ENCODE measurements around the gene GATB.
A peak's percentile ranks its signal among the peaks of the same experiment; 100 is the strongest.

GATB gene, protein sequence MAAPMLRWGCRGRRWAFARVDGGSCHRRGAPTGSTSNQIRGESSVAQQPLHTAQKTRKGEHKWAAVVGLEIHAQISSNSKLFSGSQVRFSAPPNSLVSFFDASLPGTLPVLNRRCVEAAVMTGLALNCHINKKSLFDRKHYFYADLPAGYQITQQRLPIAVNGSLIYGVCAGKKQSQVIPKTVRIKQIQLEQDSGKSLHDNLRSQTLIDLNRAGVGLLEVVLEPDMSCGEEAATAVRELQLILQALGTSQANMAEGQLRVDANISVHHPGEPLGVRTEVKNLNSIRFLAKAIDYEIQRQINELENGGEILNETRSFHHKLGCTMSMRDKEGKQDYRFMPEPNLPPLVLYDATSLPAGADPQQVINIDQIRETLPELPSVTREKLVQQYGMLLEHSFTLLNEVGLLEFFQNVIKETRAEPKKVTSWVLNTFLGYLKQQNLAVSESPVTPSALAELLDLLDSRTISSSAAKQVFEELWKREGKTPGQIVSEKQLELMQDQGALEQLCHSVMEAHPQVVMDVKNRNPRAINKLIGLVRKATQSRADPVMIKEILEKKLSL

DNA sequence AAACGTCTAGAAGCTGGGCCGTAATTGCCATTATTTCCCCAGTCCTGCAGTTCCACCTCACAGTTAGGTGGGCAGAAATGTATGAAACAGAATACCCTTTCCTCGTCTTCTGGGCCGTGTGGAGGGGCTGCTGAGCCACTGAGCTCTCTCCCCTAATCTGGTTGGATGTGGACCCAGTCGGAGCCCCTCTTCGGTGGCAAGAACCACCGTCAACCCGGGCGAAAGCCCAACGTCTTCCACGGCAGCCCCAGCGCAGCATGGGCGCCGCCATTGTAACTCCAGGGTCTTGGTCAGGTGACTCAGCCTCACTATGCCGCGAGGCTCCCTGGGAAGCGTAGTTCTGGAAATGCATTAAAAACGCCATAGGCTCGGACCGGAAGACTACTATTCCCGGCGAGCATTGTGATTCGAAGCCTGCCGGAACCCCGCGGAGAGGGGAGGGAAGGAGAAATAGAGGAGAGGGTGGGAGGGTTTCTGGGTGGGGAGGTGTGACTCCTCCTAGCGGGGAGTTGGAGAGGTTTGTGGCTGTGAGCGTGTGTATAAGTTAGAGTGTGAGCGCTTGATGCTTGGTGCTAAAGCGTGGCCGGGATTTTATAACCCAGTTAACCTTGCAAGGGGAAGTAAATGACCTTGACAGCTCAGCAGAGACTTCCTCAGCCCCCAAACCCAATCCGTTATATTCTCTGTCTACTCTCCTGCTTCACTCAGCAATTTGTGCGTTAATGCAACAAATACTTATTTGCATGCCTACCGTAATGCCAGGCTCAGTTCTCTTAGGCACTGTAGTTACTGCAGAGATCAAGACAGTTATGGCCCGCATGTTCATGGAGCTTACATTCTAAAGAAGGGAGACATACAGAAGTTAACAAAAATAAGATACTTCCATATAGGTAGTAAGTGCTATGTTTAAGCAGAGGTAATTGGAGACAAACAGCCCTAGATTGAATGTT is at the start of gene GATB:
Gene GATB, minus strand, starts transcription at position 296 of the 950 bp plus-strand sequence. Its CDS starts 25 bp downstream, at position 271.
- DNase-seq (ENCODE audit: extremely low read depth, insufficient read length) = peak; percentile 85
- Histone ChIP-seq H3K36me3 (ENCODE audit: control insufficient read depth, insufficient read depth, low read length) (no peaks in the 10 kb centered on the region), H3K4me3 (replicated peaks; ENCODE audit: low read depth, low read length) (peak within 1 kb of the TSS; percentile 86), H3K27me3 (replicated peaks; ENCODE audit: control insufficient read depth, insufficient read depth, low read length) (no peaks in the 10 kb centered on the region)
- TF ChIP-seq, protein P1, sequence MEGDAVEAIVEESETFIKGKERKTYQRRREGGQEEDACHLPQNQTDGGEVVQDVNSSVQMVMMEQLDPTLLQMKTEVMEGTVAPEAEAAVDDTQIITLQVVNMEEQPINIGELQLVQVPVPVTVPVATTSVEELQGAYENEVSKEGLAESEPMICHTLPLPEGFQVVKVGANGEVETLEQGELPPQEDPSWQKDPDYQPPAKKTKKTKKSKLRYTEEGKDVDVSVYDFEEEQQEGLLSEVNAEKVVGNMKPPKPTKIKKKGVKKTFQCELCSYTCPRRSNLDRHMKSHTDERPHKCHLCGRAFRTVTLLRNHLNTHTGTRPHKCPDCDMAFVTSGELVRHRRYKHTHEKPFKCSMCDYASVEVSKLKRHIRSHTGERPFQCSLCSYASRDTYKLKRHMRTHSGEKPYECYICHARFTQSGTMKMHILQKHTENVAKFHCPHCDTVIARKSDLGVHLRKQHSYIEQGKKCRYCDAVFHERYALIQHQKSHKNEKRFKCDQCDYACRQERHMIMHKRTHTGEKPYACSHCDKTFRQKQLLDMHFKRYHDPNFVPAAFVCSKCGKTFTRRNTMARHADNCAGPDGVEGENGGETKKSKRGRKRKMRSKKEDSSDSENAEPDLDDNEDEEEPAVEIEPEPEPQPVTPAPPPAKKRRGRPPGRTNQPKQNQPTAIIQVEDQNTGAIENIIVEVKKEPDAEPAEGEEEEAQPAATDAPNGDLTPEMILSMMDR (IDR thresholded peaks at IDR 0.05; ENCODE audit: insufficient read depth, low read length, poor library complexity, severe bottlenecking) = peak; percentile 72

DNA sequence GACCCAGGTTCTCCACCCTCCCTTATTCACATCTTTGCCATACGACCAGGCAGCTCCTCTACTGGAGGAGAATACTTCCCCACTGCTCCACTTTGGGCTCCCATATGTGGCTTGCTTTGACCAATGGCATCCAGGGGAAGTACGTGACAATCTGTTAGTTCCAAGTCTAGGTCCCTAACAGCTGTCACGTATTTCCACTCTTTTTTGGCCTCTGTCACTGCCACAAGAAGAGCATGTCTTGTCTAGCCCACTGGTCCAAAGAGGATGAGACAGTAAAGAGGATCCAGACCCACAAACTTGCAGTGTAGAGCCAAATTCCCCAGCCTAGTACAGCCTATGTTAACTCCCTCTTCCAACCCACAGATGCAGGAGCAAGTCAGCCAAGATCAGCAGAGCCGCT is 49.7 kb upstream of the GATB start:
- TF ChIP-seq, protein P1 (IDR thresholded peaks at IDR 0.05; ENCODE audit: insufficient read depth, low read length, poor library complexity, severe bottlenecking) = no peak
- no peaks in the 10 kb centered on the region for H3K36me3 ChIP-seq (ENCODE audit: control insufficient read depth, insufficient read depth, low read length)
- H3K27me3 ChIP-seq (replicated peaks; ENCODE audit: control insufficient read depth, insufficient read depth, low read length) = no peaks in the 10 kb centered on the region
- no peak for DNase-seq (ENCODE audit: extremely low read depth, insufficient read length)
- no peak overlapping the region for H3K4me3 ChIP-seq (replicated peaks; ENCODE audit: low read depth, low read length)

DNA sequence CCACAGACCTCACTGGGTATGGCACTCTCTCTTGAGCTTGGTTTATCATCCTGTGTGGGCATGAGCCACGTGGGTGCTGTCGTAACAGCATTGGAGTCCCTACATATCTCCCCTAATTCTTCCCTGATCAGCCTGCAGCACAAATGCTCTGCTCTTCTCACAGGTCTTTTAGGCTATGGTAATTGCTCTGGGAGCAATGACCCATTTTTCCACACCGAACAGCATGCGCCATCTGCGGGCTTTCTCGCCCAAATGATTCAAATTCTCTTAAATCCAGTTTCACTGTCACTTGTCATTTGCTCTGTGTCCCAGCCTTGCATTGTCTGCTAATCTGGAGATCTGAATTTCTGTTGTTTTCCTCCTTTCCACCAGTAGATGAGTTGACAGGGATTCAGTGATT is 48.9 kb upstream of the GATB start:
- DNase-seq (ENCODE audit: extremely low read depth, insufficient read length) = no peak
- Histone ChIP-seq H3K27me3 (replicated peaks; ENCODE audit: control insufficient read depth, insufficient read depth, low read length) (no peaks in the 10 kb centered on the region), H3K36me3 (ENCODE audit: control insufficient read depth, insufficient read depth, low read length) (no peaks in the 10 kb centered on the region), H3K4me3 (replicated peaks; ENCODE audit: low read depth, low read length) (no peak overlapping the region)
- TF ChIP-seq, protein P1 (IDR thresholded peaks at IDR 0.05; ENCODE audit: insufficient read depth, low read length, poor library complexity, severe bottlenecking) = no peak

DNA sequence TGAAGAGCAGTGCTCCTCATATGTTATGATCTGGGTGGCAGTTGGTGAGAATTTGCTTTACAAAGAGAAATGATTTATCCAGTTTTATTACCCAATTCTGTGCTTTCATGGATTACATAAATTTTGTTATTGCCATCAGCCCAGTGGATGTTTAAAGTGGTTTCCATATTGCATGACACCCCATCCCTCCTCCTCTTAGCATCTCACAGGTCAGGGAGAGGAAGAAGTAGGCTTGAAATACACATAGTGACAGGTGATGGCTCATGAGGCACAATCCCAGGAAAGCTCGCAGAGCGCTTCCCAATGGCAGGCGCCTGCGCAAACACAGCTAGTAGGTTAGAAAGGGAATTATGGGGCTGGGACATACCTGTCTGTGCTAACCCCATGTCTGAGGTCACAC is 47.7 kb upstream of the GATB start:
- Histone ChIP-seq H3K27me3 (replicated peaks; ENCODE audit: control insufficient read depth, insufficient read depth, low read length) (no peaks in the 10 kb centered on the region), H3K4me3 (replicated peaks; ENCODE audit: low read depth, low read length) (no peak overlapping the region), H3K36me3 (ENCODE audit: control insufficient read depth, insufficient read depth, low read length) (no peaks in the 10 kb centered on the region)
- no peak for DNase-seq (ENCODE audit: extremely low read depth, insufficient read length)
- TF ChIP-seq, protein P1 (IDR thresholded peaks at IDR 0.05; ENCODE audit: insufficient read depth, low read length, poor library complexity, severe bottlenecking) = no peak

DNA sequence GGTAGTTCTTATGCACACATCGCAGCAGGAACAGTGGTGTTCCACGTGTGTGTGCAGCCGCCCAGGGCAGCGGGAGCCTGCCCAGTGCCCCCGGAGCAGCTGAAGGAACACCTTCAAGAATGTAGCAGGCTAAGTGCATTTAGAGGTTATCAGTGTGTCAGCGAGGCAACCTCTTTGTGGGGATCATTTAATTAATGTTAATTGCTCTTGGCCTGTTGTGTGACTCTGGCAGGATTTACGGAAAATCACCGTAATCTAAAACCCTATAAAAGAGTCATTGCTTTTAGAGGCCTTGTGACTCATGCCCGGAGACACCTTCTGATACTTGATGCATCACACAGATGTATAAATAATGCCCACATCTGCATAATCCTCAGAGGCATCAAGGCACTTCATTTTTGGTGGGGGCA is 47.3 kb upstream of the GATB start:
- DNase-seq (ENCODE audit: extremely low read depth, insufficient read length) = no peak
- Histone ChIP-seq H3K36me3 (ENCODE audit: control insufficient read depth, insufficient read depth, low read length) (no peaks in the 10 kb centered on the region), H3K4me3 (replicated peaks; ENCODE audit: low read depth, low read length) (no peak overlapping the region), H3K27me3 (replicated peaks; ENCODE audit: control insufficient read depth, insufficient read depth, low read length) (no peaks in the 10 kb centered on the region)
- TF ChIP-seq, protein P1 (IDR thresholded peaks at IDR 0.05; ENCODE audit: insufficient read depth, low read length, poor library complexity, severe bottlenecking) = no peak
